HCT116 (cell line): ENCODE data around the gene NXPH1. TPM values are rescaled to one million over a fixed set of nuclear protein-coding genes. Genes with fewer than 3 reads are reported as not detected.

Source experiments
- ATAC-seq: fragments of 200-7000 bp; cut with Tn5 transposase; 2 replicates; pipeline ENCODE4 v1.9.1; 2020; ENCODE audit warnings: mild to moderate bottlenecking, moderate library complexity
- BruUV-seq: library from RNA; stranded (reverse); fragments of 400-500 nt; replicated peaks from 2 replicates; lab custom pipeline; 2021; lab: Mats Ljungman, UMichigan
- CTCF ChIA-PET: fragments of 300-600 bp; sonication (Branson Sonifier 250); formaldehyde crosslinking; loops from one replicate; lab custom pipeline; 2021; ENCODE audit warnings: antibody characterized with exemption; lab: Charles Lee
- POLR2A ChIA-PET: fragments of 300-600, 350-600 bp; sonication (Branson Sonifier 250); formaldehyde crosslinking; loops from one replicate; lab custom pipeline; 2021; ENCODE audit warnings: antibody characterized with exemption; lab: Charles Lee
- RAD21 ChIA-PET, 2 experiments: fragments of 300-600 bp; sonication (Branson Sonifier 250); formaldehyde crosslinking; loops; one replicate each; lab custom pipeline; 2023; ENCODE audit warnings: low total read pairs in 2 of 2; ENCODE audit not compliant: uncharacterized antibody in 2 of 2, unreplicated experiment in 2 of 2, low non-redundant PET in 1 of 2; lab: Charles Lee
- DNase-seq: peaks from one replicate; pipeline ENCODE4 v3.0.0-alpha.2; 2010; ENCODE audit warnings: low read depth, low spot score
- H2AFZ ChIP-seq: fragments of 200-600 bp; shearing (Covaris generic), sonication (generic); 2 replicates; pipeline ENCODE4 v1.6.1; 2017; ENCODE audit warnings: low read depth, mixed run types, mixed read lengths, antibody characterized with exemption, low read length; ENCODE audit not compliant: poor library complexity, severe bottlenecking
- H3K27ac ChIP-seq: 2 replicates; pipeline ENCODE4 v1.5.1; 2012; ENCODE audit warnings: low read depth, low read length
- H3K27me3 ChIP-seq: fragments of 200-600 bp; sonication (generic); 2 replicates; pipeline ENCODE4 v1.6.1; 2016; ENCODE audit warnings: mixed run types, low read length, mixed read lengths; ENCODE audit not compliant: insufficient read depth
- H3K36me3 ChIP-seq, 2 experiments: fragments of 200-500 bp in 1 of 2; fragments of 200-600 bp in 1 of 2; sonication (Bioruptor generic) in 1 of 2; sonication (generic) in 1 of 2; 2 replicates each; pipeline versions ENCODE4 v1.5.1 to v1.6.1; 2014 to 2016; ENCODE audit warnings: low read length in 2 of 2, inconsistent platforms in 1 of 2, mixed read lengths in 1 of 2, mixed run types in 1 of 2; ENCODE audit not compliant: insufficient read depth in 2 of 2, control insufficient read depth in 1 of 2
- H3K4me1 ChIP-seq, 2 experiments: fragments of 200-600 bp in 1 of 2; sonication (generic) in 1 of 2; 2 replicates each; pipeline versions ENCODE4 v1.5.1 to v1.6.1; 2012 to 2017; ENCODE audit warnings: low read length in 2 of 2, inconsistent platforms in 1 of 2, mild to moderate bottlenecking in 1 of 2, mixed read lengths in 1 of 2, mixed run types in 1 of 2, moderate library complexity in 1 of 2; ENCODE audit not compliant: insufficient read depth in 2 of 2, control insufficient read depth in 1 of 2
- H3K4me2 ChIP-seq: fragments of 200-600 bp; sonication (generic); 2 replicates; pipeline ENCODE4 v1.6.1; 2017; ENCODE audit warnings: mixed run types, low read length, mixed read lengths
- H3K4me3 ChIP-seq, 2 experiments: fragments of 200-600 bp in 1 of 2; sonication (generic) in 1 of 2; replicated peaks in 1 of 2; 2 replicates each; pipeline ENCODE4 v1.5.1; 2011 to 2016; ENCODE audit warnings: low read length in 2 of 2, control low read depth in 1 of 2, low read depth in 1 of 2, mild to moderate bottlenecking in 1 of 2, mixed read lengths in 1 of 2, mixed run types in 1 of 2
- H3K79me2 ChIP-seq: fragments of 200-600 bp; sonication (generic); 2 replicates; pipeline ENCODE4 v1.6.1; 2017; ENCODE audit warnings: mild to moderate bottlenecking, mixed run types, low read length, moderate library complexity, mixed read lengths; ENCODE audit not compliant: insufficient read depth
- H3K9ac ChIP-seq: fragments of 200-600 bp; sonication (generic); 2 replicates; pipeline ENCODE4 v1.6.1; 2016; ENCODE audit warnings: low read length, mixed read lengths
- H3K9me2 ChIP-seq: fragments of 200-600 bp; sonication (generic), shearing (Covaris generic); 2 replicates; pipeline ENCODE4 v1.6.1; 2017; ENCODE audit warnings: mixed run types, mild to moderate bottlenecking, moderate library complexity; ENCODE audit not compliant: insufficient read depth
- H3K9me3 ChIP-seq, 2 experiments: fragments of 200-500 bp in 1 of 2; fragments of 200-600 bp in 1 of 2; sonication (Bioruptor generic) in 1 of 2; sonication (generic) in 1 of 2; 2 replicates each; pipeline ENCODE4 v1.6.1; 2014 to 2017; ENCODE audit warnings: low read length in 2 of 2, mixed read lengths in 2 of 2, inconsistent platforms in 1 of 2, low read depth in 1 of 2, mild to moderate bottlenecking in 1 of 2, mixed run types in 1 of 2, moderate library complexity in 1 of 2; ENCODE audit not compliant: control insufficient read depth in 1 of 2, insufficient read depth in 1 of 2
- H4K20me1 ChIP-seq: fragments of 200-600 bp; sonication (generic), shearing (Covaris generic); 2 replicates; pipeline ENCODE4 v1.6.1; 2017; ENCODE audit warnings: mixed run types, mild to moderate bottlenecking, moderate library complexity; ENCODE audit not compliant: insufficient read depth
- ATF3 ChIP-seq: IDR thresholded peaks from 2 replicates; pipeline ENCODE4 v1.6.1; 2012
- CEBPB ChIP-seq: IDR thresholded peaks from 2 replicates; pipeline ENCODE4 v1.6.1; 2012; ENCODE audit warnings: low read depth
- EGR1 ChIP-seq: IDR thresholded peaks from 2 replicates; pipeline ENCODE4 v1.6.1; 2012; ENCODE audit warnings: low read depth
- EZH2 ChIP-seq: fragments of 200-600 bp; sonication (generic); IDR thresholded peaks from 2 replicates; pipeline ENCODE4 v1.6.1; 2017; ENCODE audit warnings: antibody characterized with exemption, mixed run types
- EZH2phosphoT487 ChIP-seq: fragments of 200-600 bp; IDR thresholded peaks from 2 replicates; pipeline ENCODE4 v1.6.1; 2018; ENCODE audit warnings: antibody characterized with exemption, borderline replicate concordance
- POLR2AphosphoS5 ChIP-seq: IDR thresholded peaks from 2 replicates; pipeline ENCODE4 v1.6.1; 2011; ENCODE audit warnings: mild to moderate bottlenecking, low read depth, low read length, moderate library complexity
- SRF ChIP-seq: IDR thresholded peaks from 2 replicates; pipeline ENCODE4 v1.6.1; 2012; ENCODE audit warnings: low read depth
- TCF7L2 ChIP-seq: IDR thresholded peaks from 2 replicates; pipeline ENCODE4 v1.7.0; 2011; ENCODE audit warnings: borderline replicate concordance, inconsistent platforms; ENCODE audit not compliant: insufficient read depth, insufficient read length; ENCODE audit errors: extremely low read depth
- ZFX ChIP-seq: fragments of 450-650 bp; IDR thresholded peaks from 2 replicates; pipeline ENCODE4 v1.6.1; 2017
- ZNF274 ChIP-seq: fragments of 200-500 bp; sonication (Bioruptor generic); IDR thresholded peaks from 2 replicates; pipeline ENCODE4 v1.6.1; 2014; ENCODE audit warnings: mild to moderate bottlenecking, low read depth, low read length, inconsistent platforms
- intact Hi-C: fragments of 100-400 bp; cut with micrococcal nuclease; formaldehyde crosslinking; loops from 2 replicates; pipeline ENCODE4 v1.10.0; 2022
- total RNA-seq: library from RNA; stranded (reverse); gene quantifications from one replicate; pipeline ENCODE4 v1.2.1, GENCODE V29; 2021; ENCODE audit not compliant: unreplicated experiment
- TF ChIP-seq, protein P1 (sequence below): IDR thresholded peaks from 2 replicates; pipeline ENCODE4 v1.6.1; 2012
- TF ChIP-seq, protein P2 (sequence below): IDR thresholded peaks from 2 replicates; pipeline ENCODE4 v1.6.1; 2012; ENCODE audit warnings: low read depth
- TF ChIP-seq, protein P3 (sequence below): IDR thresholded peaks from 2 replicates; pipeline ENCODE4 v1.6.1; 2011; ENCODE audit warnings: mild to moderate bottlenecking, low read length, moderate library complexity; ENCODE audit not compliant: insufficient replicate concordance; ENCODE audit errors: extremely low read depth

Gene NXPH1
- total RNA-seq, 1 experiment from 2014 or later: 0.17 TPM

GRCh38 chr7:8511855-8512254 lies 78.4 kb downstream of the NXPH1 start:
- no TSS peak for BruUV-seq
- no peak overlapping the region for H3K9ac ChIP-seq
- intact Hi-C loops: no loop called here
- H2AFZ ChIP-seq: no peak overlapping the region
- no peaks in the 10 kb centered on the region for H3K79me2 ChIP-seq
- no peaks in the 10 kb centered on the region for H3K9me3 ChIP-seq
- POLR2A ChIA-PET: no interaction called here
- RAD21 ChIA-PET: no interaction called here
- TF ChIP-seq CEBPB (no peak), ZFX (no peak), EGR1 (no peak)
- TF ChIP-seq, protein P1, sequence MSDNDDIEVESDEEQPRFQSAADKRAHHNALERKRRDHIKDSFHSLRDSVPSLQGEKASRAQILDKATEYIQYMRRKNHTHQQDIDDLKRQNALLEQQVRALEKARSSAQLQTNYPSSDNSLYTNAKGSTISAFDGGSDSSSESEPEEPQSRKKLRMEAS: no peak
- no peak overlapping the region for H3K4me2 ChIP-seq
- no peak for ATAC-seq
- H3K27me3 ChIP-seq: 0 out of 2 replicates have a peak, but pooled peaks cover 4% of the 10 kb centered on the region
- no peaks in the 10 kb centered on the region; a peak in 1 of 4 replicates for H3K4me1 ChIP-seq
- no peak overlapping the region for H3K4me3 ChIP-seq
- no peak for DNase-seq
- no peaks in the 10 kb centered on the region for H3K9me2 ChIP-seq
- H3K27ac ChIP-seq: no peak overlapping the region
- CTCF ChIA-PET: no interaction called here
- no peaks in the 10 kb centered on the region for H4K20me1 ChIP-seq
- no peaks in the 10 kb centered on the region for H3K36me3 ChIP-seq

DNA sequence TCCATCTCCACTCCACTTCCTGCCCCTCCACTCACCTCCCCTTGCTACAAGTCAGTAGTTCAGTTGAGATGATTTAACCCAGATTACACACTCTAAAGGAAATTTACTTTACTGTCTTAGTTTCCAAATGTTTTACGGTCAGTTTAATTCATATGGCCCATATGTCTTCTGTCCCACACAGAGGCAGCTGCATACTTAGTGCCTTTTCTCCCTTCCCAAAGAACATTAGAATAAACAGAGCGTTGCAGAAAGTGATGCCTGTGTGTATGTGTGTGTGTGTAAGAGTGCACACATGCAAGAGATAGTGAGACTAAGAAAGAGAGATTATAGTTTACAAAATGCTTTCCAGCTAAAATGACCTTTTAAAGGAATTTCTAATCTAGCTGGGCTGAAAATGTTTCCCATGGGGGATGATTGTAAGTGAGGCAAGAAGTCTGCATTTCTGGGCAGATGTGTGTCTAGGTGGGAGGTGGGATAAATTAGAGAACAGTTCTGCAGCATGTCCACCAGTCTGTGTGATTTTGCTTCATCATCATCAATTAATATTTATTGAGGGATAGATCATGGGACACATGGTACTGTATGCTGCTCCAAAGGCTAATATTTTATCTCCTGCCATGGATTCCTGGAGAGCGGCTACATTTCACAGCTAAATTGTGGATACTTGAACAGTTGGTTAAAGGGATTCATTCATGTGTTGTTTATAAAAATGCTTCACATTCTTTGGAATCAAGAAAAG lies 81.5 kb downstream of the NXPH1 start:
- no peak overlapping the region for H3K27ac ChIP-seq
- H3K9me2 ChIP-seq: no peaks in the 10 kb centered on the region
- H3K4me2 ChIP-seq: no peak overlapping the region
- no peak for ATAC-seq
- intact Hi-C loops: no loop called here
- H3K9me3 ChIP-seq: no peaks in the 10 kb centered on the region
- no peak overlapping the region for H2AFZ ChIP-seq
- H3K9ac ChIP-seq: no peak overlapping the region
- no peaks in the 10 kb centered on the region for H4K20me1 ChIP-seq
- ChIA-PET CTCF (no interaction called here), RAD21 (no interaction called here), POLR2A (no interaction called here)
- TF ChIP-seq EZH2phosphoT487: no peak
- TF ChIP-seq SRF: no peak
- TF ChIP-seq POLR2AphosphoS5: no peak
- TF ChIP-seq, protein P2, sequence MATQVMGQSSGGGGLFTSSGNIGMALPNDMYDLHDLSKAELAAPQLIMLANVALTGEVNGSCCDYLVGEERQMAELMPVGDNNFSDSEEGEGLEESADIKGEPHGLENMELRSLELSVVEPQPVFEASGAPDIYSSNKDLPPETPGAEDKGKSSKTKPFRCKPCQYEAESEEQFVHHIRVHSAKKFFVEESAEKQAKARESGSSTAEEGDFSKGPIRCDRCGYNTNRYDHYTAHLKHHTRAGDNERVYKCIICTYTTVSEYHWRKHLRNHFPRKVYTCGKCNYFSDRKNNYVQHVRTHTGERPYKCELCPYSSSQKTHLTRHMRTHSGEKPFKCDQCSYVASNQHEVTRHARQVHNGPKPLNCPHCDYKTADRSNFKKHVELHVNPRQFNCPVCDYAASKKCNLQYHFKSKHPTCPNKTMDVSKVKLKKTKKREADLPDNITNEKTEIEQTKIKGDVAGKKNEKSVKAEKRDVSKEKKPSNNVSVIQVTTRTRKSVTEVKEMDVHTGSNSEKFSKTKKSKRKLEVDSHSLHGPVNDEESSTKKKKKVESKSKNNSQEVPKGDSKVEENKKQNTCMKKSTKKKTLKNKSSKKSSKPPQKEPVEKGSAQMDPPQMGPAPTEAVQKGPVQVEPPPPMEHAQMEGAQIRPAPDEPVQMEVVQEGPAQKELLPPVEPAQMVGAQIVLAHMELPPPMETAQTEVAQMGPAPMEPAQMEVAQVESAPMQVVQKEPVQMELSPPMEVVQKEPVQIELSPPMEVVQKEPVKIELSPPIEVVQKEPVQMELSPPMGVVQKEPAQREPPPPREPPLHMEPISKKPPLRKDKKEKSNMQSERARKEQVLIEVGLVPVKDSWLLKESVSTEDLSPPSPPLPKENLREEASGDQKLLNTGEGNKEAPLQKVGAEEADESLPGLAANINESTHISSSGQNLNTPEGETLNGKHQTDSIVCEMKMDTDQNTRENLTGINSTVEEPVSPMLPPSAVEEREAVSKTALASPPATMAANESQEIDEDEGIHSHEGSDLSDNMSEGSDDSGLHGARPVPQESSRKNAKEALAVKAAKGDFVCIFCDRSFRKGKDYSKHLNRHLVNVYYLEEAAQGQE: no peak
- no peak for TF ChIP-seq ZNF274
- no peak for TF ChIP-seq TCF7L2
- no peak for TF ChIP-seq ATF3
- TF ChIP-seq, protein P3, sequence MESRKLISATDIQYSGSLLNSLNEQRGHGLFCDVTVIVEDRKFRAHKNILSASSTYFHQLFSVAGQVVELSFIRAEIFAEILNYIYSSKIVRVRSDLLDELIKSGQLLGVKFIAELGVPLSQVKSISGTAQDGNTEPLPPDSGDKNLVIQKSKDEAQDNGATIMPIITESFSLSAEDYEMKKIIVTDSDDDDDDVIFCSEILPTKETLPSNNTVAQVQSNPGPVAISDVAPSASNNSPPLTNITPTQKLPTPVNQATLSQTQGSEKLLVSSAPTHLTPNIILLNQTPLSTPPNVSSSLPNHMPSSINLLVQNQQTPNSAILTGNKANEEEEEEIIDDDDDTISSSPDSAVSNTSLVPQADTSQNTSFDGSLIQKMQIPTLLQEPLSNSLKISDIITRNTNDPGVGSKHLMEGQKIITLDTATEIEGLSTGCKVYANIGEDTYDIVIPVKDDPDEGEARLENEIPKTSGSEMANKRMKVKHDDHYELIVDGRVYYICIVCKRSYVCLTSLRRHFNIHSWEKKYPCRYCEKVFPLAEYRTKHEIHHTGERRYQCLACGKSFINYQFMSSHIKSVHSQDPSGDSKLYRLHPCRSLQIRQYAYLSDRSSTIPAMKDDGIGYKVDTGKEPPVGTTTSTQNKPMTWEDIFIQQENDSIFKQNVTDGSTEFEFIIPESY: no peak
- no peak for TF ChIP-seq EZH2
- H3K27me3 ChIP-seq: 0 out of 2 replicates have a peak, but pooled peaks cover 4% of the 10 kb centered on the region
- H3K79me2 ChIP-seq: no peaks in the 10 kb centered on the region
- H3K36me3 ChIP-seq: no peaks in the 10 kb centered on the region
- H3K4me1 ChIP-seq: no peaks in the 10 kb centered on the region; a peak in 1 of 4 replicates
- no peak for DNase-seq
- no peak overlapping the region for H3K4me3 ChIP-seq
- no TSS peak for BruUV-seq
